Stimulated activated CD8-positive, alpha-beta memory T cell treated with anti-CD3 and anti-CD28 coated beads, Interleukin-7, amount 100 ng/mL, for 48 hours (primary cell): ENCODE data around the gene DZIP3.

Experiments used
- DNase-seq, 2 donors: peaks; one replicate each; pipeline ENCODE4 v3.0.0-alpha.2; 2020; ENCODE audit warnings: low read depth in 1 of 2; ENCODE audit errors: extremely low read depth in 1 of 2

DZIP3 gene

GRCh38 chr3:108589081-108589997 is at the start of gene DZIP3, which contains the start of gene CIP2A:
DZIP3 (plus strand) TSS chr3:108589722; CDS start chr3:108605407, 15,685 bp downstream.
CIP2A (minus strand) TSS chr3:108589438; CDS start chr3:108589375, 63 bp downstream.
- peak; percentile 85 to 90 for DNase-seq

GRCh38 chr3:108546247-108546646 is 43.3 kb upstream of the DZIP3 start:
- no peak for DNase-seq

- DNase-seq = no peak
Measured at GRCh38 chr3:108546692-108547091, 42.8 kb upstream of the DZIP3 start.

- DNase-seq = no peak
Measured at GRCh38 chr3:108548304-108548703, 41.2 kb upstream of the DZIP3 start.

- no peak for DNase-seq
Measured at GRCh38 chr3:108548886-108549285, 40.6 kb upstream of the DZIP3 start.

GRCh38 chr3:108552267-108553159 is 37.0 kb upstream of the DZIP3 start:
- no peak for DNase-seq

GRCh38 chr3:108554229-108554628 is 35.3 kb upstream of the DZIP3 start:
- no peak for DNase-seq

- no peak for DNase-seq
Measured at GRCh38 chr3:108554913-108555571, 34.5 kb upstream of the DZIP3 start.

- DNase-seq = no peak
Measured at GRCh38 chr3:108555966-108556581, 33.4 kb upstream of the DZIP3 start.

- DNase-seq = no peak
Measured at GRCh38 chr3:108562565-108562964, 27.0 kb upstream of the DZIP3 start.

- no peak for DNase-seq
Measured at GRCh38 chr3:108564564-108564963, 25.0 kb upstream of the DZIP3 start.

- DNase-seq = no peak
Measured at GRCh38 chr3:108565506-108565905, 24.0 kb upstream of the DZIP3 start.

GRCh38 chr3:108566599-108566998 is 22.9 kb upstream of the DZIP3 start:
- DNase-seq = no peak

GRCh38 chr3:108569336-108569735 is 20.2 kb upstream of the DZIP3 start:
- no peak for DNase-seq

GRCh38 chr3:108578064-108578463 is 11.5 kb upstream of the DZIP3 start:
- DNase-seq = no peak

- no peak for DNase-seq
Measured at GRCh38 chr3:108588601-108589000, 921 bp upstream of the DZIP3 start.

- no peak for DNase-seq
Measured at GRCh38 chr3:108589998-108590323, 439 bp downstream of the DZIP3 start.

- DNase-seq = no peak
Measured at GRCh38 chr3:108590460-108590859, 938 bp downstream of the DZIP3 start.

GRCh38 chr3:108595321-108595720 is 5.8 kb downstream of the DZIP3 start:
- no peak for DNase-seq

- no peak for DNase-seq
Measured at GRCh38 chr3:108598375-108598774, 8.9 kb downstream of the DZIP3 start.
